Endodermal cell (in vitro differentiated cells): ENCODE results near the gene CTXND2. TPM values are rescaled to one million over a fixed set of nuclear protein-coding genes. Genes with fewer than 3 reads are reported as not detected.

Experiments used
- DNase-seq: peaks from one replicate; pipeline ENCODE4 v3.0.0-alpha.2; 2017
- H3K27ac ChIP-seq: 2 replicates; pipeline ENCODE4 v1.5.1; 2013; ENCODE audit warnings: mild to moderate bottlenecking, low read depth, low read length, moderate library complexity
- H3K27me3 ChIP-seq: 2 replicates; pipeline ENCODE4 v1.6.1; 2013; ENCODE audit warnings: mild to moderate bottlenecking, low read length, moderate library complexity; ENCODE audit not compliant: insufficient read depth, control insufficient read depth, poor library complexity, severe bottlenecking
- H3K36me3 ChIP-seq: 2 replicates; pipeline ENCODE4 v1.7.0; 2013; ENCODE audit warnings: mild to moderate bottlenecking, low read length, moderate library complexity; ENCODE audit not compliant: control insufficient read depth, insufficient read depth
- H3K4me1 ChIP-seq: one replicate; pipeline ENCODE4 v1.7.0; 2013; ENCODE audit warnings: low read length; ENCODE audit not compliant: control insufficient read depth, insufficient read depth
- H3K4me3 ChIP-seq: 2 replicates; pipeline ENCODE4 v1.5.1; 2013; ENCODE audit warnings: mild to moderate bottlenecking, low read length, moderate library complexity
- H3K9ac ChIP-seq: 2 replicates; pipeline ENCODE4 v1.6.1; 2013; ENCODE audit warnings: mild to moderate bottlenecking, low read length, moderate library complexity; ENCODE audit not compliant: poor library complexity, severe bottlenecking; ENCODE audit errors: extremely low read depth
- H3K9me3 ChIP-seq: 2 replicates; pipeline ENCODE4 v1.6.1; 2013; ENCODE audit warnings: mild to moderate bottlenecking, low read length, moderate library complexity; ENCODE audit not compliant: control insufficient read depth
- H3K27ac Mint-ChIP-seq: 2 replicates; pipeline ENCODE4 v1.8.0; 2020; ENCODE audit warnings: mixed read lengths
- H3K27me3 Mint-ChIP-seq: 2 replicates; pipeline ENCODE4 v1.8.0; 2021; ENCODE audit warnings: mild to moderate bottlenecking, mixed read lengths; ENCODE audit not compliant: insufficient read depth
- H3K36me3 Mint-ChIP-seq: 2 replicates; pipeline ENCODE4 v1.8.0; 2020; ENCODE audit warnings: low read depth, mixed read lengths
- H3K4me1 Mint-ChIP-seq: 2 replicates; pipeline ENCODE4 v1.8.0; 2020; ENCODE audit warnings: mixed read lengths
- H3K4me3 Mint-ChIP-seq: 2 replicates; pipeline ENCODE4 v1.8.0; 2020; ENCODE audit warnings: mild to moderate bottlenecking, moderate library complexity, mixed read lengths
- H3K9me3 Mint-ChIP-seq: 2 replicates; pipeline ENCODE4 v1.8.0; 2020; ENCODE audit warnings: mild to moderate bottlenecking, mixed read lengths
- WGBS, 2 experiments: methylation state at CpG; one replicate each; pipeline versions ENCODE4 v1.1.5 to v1.1.7; 2013; ENCODE audit warnings: missing lambda C conversion rate in 2 of 2, mixed read lengths in 1 of 2; ENCODE audit not compliant: insufficient coverage in 1 of 2, insufficient read length in 1 of 2; 5-methylcytosine and 5-hydroxymethylcytosine counted together
- total RNA-seq, 2 donors: library from RNA; stranded (reverse); fragmentation: NEBNext Ultra II Directional in 1 of 2; extraction: Animal tissue kit (Norgen Biotek cat#: 25700) in 1 of 2; gene quantifications; 2 replicates in 1 of 2; 3 replicates in 1 of 2; pipeline ENCODE4 v1.2.1, GENCODE V29; 2021
- TF ChIP-seq, protein P1 (sequence below): fragments of 200-600 bp; sonication (generic); conservative IDR thresholded peaks from 2 replicates; pipeline ENCODE4 v1.5.0; 2021; ENCODE audit warnings: antibody characterized with exemption, mild to moderate bottlenecking

The CTXND2 gene
- total RNA-seq, 2 donors from 2014 or later, result not detected

DNA sequence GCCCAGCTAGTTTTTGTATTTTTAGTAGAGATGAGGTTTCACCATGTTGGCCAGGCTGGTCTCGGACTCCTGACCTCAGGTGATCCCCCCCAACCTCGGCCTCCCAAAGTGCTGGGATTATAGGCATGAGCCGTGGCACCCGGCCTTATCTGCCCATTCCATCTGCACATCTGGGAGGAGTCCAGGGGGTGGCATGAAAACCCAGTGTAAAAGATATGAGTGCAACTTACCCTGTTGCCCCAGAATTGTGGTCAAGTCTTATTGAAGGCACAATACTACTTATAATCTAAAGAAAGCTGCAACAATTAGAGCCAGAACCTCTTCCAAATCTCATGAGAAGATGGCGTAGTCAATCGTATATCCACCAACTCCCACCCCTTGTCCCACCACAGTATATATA lies 18.4 kb downstream of the CTXND2 start:
- Histone ChIP-seq H3K4me1 (no peaks in the 10 kb centered on the region), H3K36me3 (no peaks in the 10 kb centered on the region), H3K4me3 (no peak overlapping the region), H3K9ac (no peak overlapping the region), H3K9me3 (no peaks in the 10 kb centered on the region), H3K27me3 (no peaks in the 10 kb centered on the region), H3K27ac (no peak overlapping the region)
- no peaks in the 10 kb centered on the region for H3K4me1 Mint-ChIP-seq
- WGBS, 2 experiments, result 89 to 95% methylated on average over 6 of the region's 6 CpGs
- TF ChIP-seq, protein P1, sequence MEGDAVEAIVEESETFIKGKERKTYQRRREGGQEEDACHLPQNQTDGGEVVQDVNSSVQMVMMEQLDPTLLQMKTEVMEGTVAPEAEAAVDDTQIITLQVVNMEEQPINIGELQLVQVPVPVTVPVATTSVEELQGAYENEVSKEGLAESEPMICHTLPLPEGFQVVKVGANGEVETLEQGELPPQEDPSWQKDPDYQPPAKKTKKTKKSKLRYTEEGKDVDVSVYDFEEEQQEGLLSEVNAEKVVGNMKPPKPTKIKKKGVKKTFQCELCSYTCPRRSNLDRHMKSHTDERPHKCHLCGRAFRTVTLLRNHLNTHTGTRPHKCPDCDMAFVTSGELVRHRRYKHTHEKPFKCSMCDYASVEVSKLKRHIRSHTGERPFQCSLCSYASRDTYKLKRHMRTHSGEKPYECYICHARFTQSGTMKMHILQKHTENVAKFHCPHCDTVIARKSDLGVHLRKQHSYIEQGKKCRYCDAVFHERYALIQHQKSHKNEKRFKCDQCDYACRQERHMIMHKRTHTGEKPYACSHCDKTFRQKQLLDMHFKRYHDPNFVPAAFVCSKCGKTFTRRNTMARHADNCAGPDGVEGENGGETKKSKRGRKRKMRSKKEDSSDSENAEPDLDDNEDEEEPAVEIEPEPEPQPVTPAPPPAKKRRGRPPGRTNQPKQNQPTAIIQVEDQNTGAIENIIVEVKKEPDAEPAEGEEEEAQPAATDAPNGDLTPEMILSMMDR, result no peak
- peaks cover 10% of the 10 kb centered on the region for H3K9me3 Mint-ChIP-seq
- no peaks in the 10 kb centered on the region for H3K36me3 Mint-ChIP-seq
- no peak overlapping the region for H3K4me3 Mint-ChIP-seq
- no peaks in the 10 kb centered on the region for H3K27me3 Mint-ChIP-seq
- no peak overlapping the region for H3K27ac Mint-ChIP-seq
- DNase-seq, result no peak

DNA sequence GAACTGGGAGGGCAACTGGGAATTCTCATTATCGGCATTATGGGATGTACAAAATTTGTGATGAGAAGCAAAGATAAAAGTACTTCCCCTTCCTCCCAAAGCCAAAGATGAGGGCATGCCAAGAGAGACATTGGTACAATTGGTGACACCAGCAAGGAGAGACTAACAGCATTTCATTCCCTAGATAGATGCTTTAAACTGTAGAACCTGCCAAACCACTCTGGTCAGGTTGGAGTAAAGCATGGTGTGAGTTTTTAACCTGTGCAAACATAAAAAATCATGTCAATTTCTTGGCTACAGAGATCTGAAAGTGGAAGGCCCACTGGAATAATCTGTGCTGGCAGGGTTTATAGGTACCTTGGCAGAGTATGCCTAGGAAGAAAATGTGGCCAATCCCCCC lies 19.4 kb downstream of the CTXND2 start:
- 100% methylated on average over 1 of the region's 1 CpG; no CpG with 5 or more reads in 1 of the 2 experiments for WGBS, 2 experiments
- no peaks in the 10 kb centered on the region for H3K36me3 ChIP-seq
- no peak overlapping the region for H3K4me3 Mint-ChIP-seq
- H3K36me3 Mint-ChIP-seq, result peaks cover 2% of the 10 kb centered on the region
- H3K4me1 Mint-ChIP-seq, result no peaks in the 10 kb centered on the region
- H3K27ac Mint-ChIP-seq, result no peak overlapping the region
- no peaks in the 10 kb centered on the region for H3K27me3 Mint-ChIP-seq
- no peak overlapping the region for H3K9ac ChIP-seq
- H3K9me3 ChIP-seq, result no peaks in the 10 kb centered on the region
- no peaks in the 10 kb centered on the region for H3K4me1 ChIP-seq
- H3K27me3 ChIP-seq, result no peaks in the 10 kb centered on the region
- no peak for DNase-seq
- no peak overlapping the region for H3K27ac ChIP-seq
- H3K4me3 ChIP-seq, result no peak overlapping the region
- peaks cover 14% of the 10 kb centered on the region for H3K9me3 Mint-ChIP-seq
- TF ChIP-seq, protein P1, result no peak

DNA sequence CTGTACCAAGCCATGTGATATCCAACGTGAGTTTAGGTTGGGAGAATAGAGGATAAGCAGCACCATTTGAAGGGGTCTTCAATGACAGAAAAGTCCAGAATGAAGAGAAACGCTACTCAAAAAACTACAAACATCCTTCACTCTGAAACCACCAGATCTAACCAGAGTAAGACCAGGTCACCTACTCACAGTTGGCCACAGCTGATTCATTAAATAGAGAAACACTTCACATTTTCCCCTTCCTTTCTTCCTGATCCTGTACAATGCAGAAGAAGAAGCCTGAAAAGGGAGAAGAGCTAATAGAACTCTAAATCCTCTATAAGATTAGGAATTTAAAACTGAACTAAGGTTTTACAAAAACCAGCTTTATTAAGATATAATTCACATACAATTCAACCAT lies 19.9 kb downstream of the CTXND2 start:
- Histone ChIP-seq H3K27me3 (no peaks in the 10 kb centered on the region), H3K36me3 (no peaks in the 10 kb centered on the region), H3K27ac (no peak overlapping the region), H3K9ac (no peak overlapping the region), H3K4me1 (no peaks in the 10 kb centered on the region), H3K4me3 (no peak overlapping the region), H3K9me3 (no peaks in the 10 kb centered on the region)
- 85 to 88% methylated on average over 2 of the region's 2 CpGs for WGBS, 2 experiments
- H3K27me3 Mint-ChIP-seq, result no peaks in the 10 kb centered on the region
- DNase-seq, result no peak
- no peaks in the 10 kb centered on the region for H3K4me1 Mint-ChIP-seq
- no peak overlapping the region for H3K4me3 Mint-ChIP-seq
- peaks cover 15% of the 10 kb centered on the region for H3K9me3 Mint-ChIP-seq
- H3K27ac Mint-ChIP-seq, result no peak overlapping the region
- H3K36me3 Mint-ChIP-seq, result peaks cover 2% of the 10 kb centered on the region
- TF ChIP-seq, protein P1, result no peak
